GM23338 (cell line): ENCODE results near the gene CCDC186. TPM values are rescaled to one million over a fixed set of nuclear protein-coding genes. Genes with fewer than 3 reads are reported as not detected.

Experiments
- ATAC-seq: fragments of 200-7000 bp; cut with Tn5 transposase; 3 replicates; pipeline ENCODE4 v1.9.1; 2020
- DNase-seq: peaks from one replicate; pipeline ENCODE4 v3.0.0-alpha.2; 2015; ENCODE audit warnings: low spot score
- H2AFZ ChIP-seq: fragments of 200-600 bp; sonication (generic); 2 replicates; pipeline ENCODE4 v1.8.0; 2016; ENCODE audit warnings: antibody characterized with exemption, mild to moderate bottlenecking, moderate library complexity
- H3F3A ChIP-seq: fragments of 200-600 bp; sonication (generic); replicated peaks from 2 replicates; pipeline ENCODE4 v1.8.0; 2017; ENCODE audit warnings: antibody characterized with exemption, mixed run types, low read depth
- H3K27ac ChIP-seq: fragments of 200-600 bp; sonication (generic); 2 replicates; pipeline ENCODE4 v1.6.1; 2016; ENCODE audit warnings: low read depth
- H3K27me3 ChIP-seq: fragments of 200-600 bp; sonication (generic); 2 replicates; pipeline ENCODE4 v1.8.0; 2016; ENCODE audit warnings: mild to moderate bottlenecking, mixed run types, moderate library complexity; ENCODE audit not compliant: insufficient read depth
- H3K36me3 ChIP-seq: fragments of 200-600 bp; sonication (generic); 2 replicates; pipeline ENCODE4 v1.8.0; 2016; ENCODE audit warnings: mild to moderate bottlenecking; ENCODE audit not compliant: insufficient read depth
- H3K4me1 ChIP-seq: fragments of 200-600 bp; sonication (generic); 2 replicates; pipeline ENCODE4 v1.8.0; 2016; ENCODE audit warnings: mild to moderate bottlenecking, moderate library complexity; ENCODE audit not compliant: insufficient read depth
- H3K4me2 ChIP-seq: fragments of 200-600 bp; sonication (generic); 2 replicates; pipeline ENCODE4 v1.7.1; 2017; ENCODE audit warnings: mixed run types
- H3K4me3 ChIP-seq: fragments of 200-600 bp; sonication (generic); 2 replicates; pipeline ENCODE4 v1.6.1; 2016; ENCODE audit warnings: mixed run types
- H3K79me2 ChIP-seq: fragments of 200-600 bp; sonication (generic); replicated peaks from 2 replicates; pipeline ENCODE4 v1.8.0; 2017; ENCODE audit warnings: mild to moderate bottlenecking; ENCODE audit not compliant: insufficient read depth
- H3K9me2 ChIP-seq: fragments of 200-600 bp; sonication (generic); 2 replicates; pipeline ENCODE4 v1.8.0; 2017; ENCODE audit not compliant: insufficient read depth
- H4K20me1 ChIP-seq: fragments of 200-600 bp; sonication (generic); replicated peaks from 2 replicates; pipeline ENCODE4 v1.8.0; 2017; ENCODE audit warnings: mild to moderate bottlenecking; ENCODE audit not compliant: insufficient read depth
- H3K27ac Mint-ChIP-seq: 2 replicates; pipeline ENCODE4 v1.8.0; 2020; ENCODE audit warnings: inconsistent platforms, mild to moderate bottlenecking, moderate library complexity, mixed read lengths
- H3K27me3 Mint-ChIP-seq: 3 replicates; pipeline ENCODE4 v1.8.0; 2022; ENCODE audit warnings: low read depth, mild to moderate bottlenecking, moderate library complexity, mixed read lengths, inconsistent platforms; ENCODE audit not compliant: insufficient read depth, poor library complexity
- H3K36me3 Mint-ChIP-seq: 3 replicates; pipeline ENCODE4 v1.8.0; 2021; ENCODE audit warnings: low read depth, mild to moderate bottlenecking, inconsistent platforms, moderate library complexity, mixed read lengths
- H3K4me1 Mint-ChIP-seq: 3 replicates; pipeline ENCODE4 v1.8.0; 2020; ENCODE audit warnings: mild to moderate bottlenecking, inconsistent platforms, mixed read lengths
- H3K4me3 Mint-ChIP-seq: 3 replicates; pipeline ENCODE4 v1.8.0; 2021; ENCODE audit warnings: moderate library complexity, mild to moderate bottlenecking, inconsistent platforms, mixed read lengths
- H3K9me3 Mint-ChIP-seq: 3 replicates; pipeline ENCODE4 v1.8.0; 2020; ENCODE audit warnings: moderate library complexity, mild to moderate bottlenecking, inconsistent platforms, mixed read lengths
- CREB1 ChIP-seq: fragments of 250-450 bp; sonication (Bioruptor Pico); IDR thresholded peaks from 2 replicates; pipeline ENCODE4 v1.5.0; 2020; ENCODE audit warnings: low read depth, mild to moderate bottlenecking, moderate library complexity
- CTCF ChIP-seq, 2 experiments: fragments of 200-600 bp in 1 of 2; sonication (generic) in 1 of 2; conservative IDR thresholded peaks; 2 replicates each; pipeline versions ENCODE4 v1.5.1 to v1.6.1; 2016 to 2017; ENCODE audit warnings: antibody characterized with exemption in 2 of 2, low read depth in 2 of 2, mild to moderate bottlenecking in 2 of 2, moderate library complexity in 1 of 2
- ETS1 ChIP-seq: IDR thresholded peaks from 2 replicates; pipeline ENCODE4 v1.6.1; 2016; ENCODE audit warnings: antibody characterized with exemption
- EZH2phosphoT487 ChIP-seq: fragments of 200-600 bp; sonication (generic); IDR thresholded peaks from one replicate; pipeline ENCODE4 v1.8.1; 2018; ENCODE audit warnings: antibody characterized with exemption; ENCODE audit not compliant: unreplicated experiment
- JUNB ChIP-seq: IDR thresholded peaks from one replicate; pipeline ENCODE4 v1.6.1; 2016; ENCODE audit warnings: antibody characterized with exemption; ENCODE audit not compliant: unreplicated experiment
- POLR2AphosphoS5 ChIP-seq: IDR thresholded peaks from 2 replicates; pipeline ENCODE4 v1.6.1; 2016; ENCODE audit warnings: antibody characterized with exemption, low read depth
- REST ChIP-seq: IDR thresholded peaks from one replicate; pipeline ENCODE4 v1.6.1; 2018; ENCODE audit warnings: antibody characterized with exemption; ENCODE audit not compliant: unreplicated experiment
- ZNF114 ChIP-seq: fragments of 250-450 bp; sonication (Bioruptor Pico); IDR thresholded peaks from 2 replicates; pipeline ENCODE4 v1.5.0; 2020; ENCODE audit warnings: mild to moderate bottlenecking, moderate library complexity
- ZNF462 ChIP-seq: fragments of 250-450 bp; sonication (Bioruptor Pico); IDR thresholded peaks from 2 replicates; pipeline ENCODE4 v1.5.0; 2020; ENCODE audit warnings: mild to moderate bottlenecking, moderate library complexity
- polyA plus RNA-seq: library from polyadenylated mRNA; unstranded; fragments of >200 nt; fragmentation: Nextera tagmentation; extraction: Ambion mirVana; gene quantifications from 2 replicates; pipeline ENCODE4 v1.2.1, GENCODE V29; 2016
- total RNA-seq: library from RNA; depleted of rRNA; stranded (reverse); fragments of >200 nt; shearing (Covaris generic); gene quantifications from 2 replicates; pipeline ENCODE4 v1.2.3, GENCODE V29; 2014

Gene CCDC186
- total and polyA plus RNA-seq, 2 experiments from 2014 or later, result 24.2 to 50.7 TPM

GRCh38 chr10:114163062-114163461 is 10.9 kb downstream of the CCDC186 start:
- no peaks in the 10 kb centered on the region for H3K9me2 ChIP-seq
- no peak overlapping the region for H2AFZ ChIP-seq
- peaks cover 26% of the 10 kb centered on the region for H3K4me1 ChIP-seq
- no peak overlapping the region; the same call in 1 of the 2 replicates for H3K27ac ChIP-seq
- Mint-ChIP-seq H3K4me1 (peaks cover 34% of the 10 kb centered on the region), H3K4me3 (no peak overlapping the region), H3K27me3 (peaks cover 3% of the 10 kb centered on the region), H3K36me3 (peaks cover 11% of the 10 kb centered on the region), H3K27ac (peak overlapping the region; percentile 25), H3K9me3 (peaks cover 3% of the 10 kb centered on the region; the same call in 1 of the 3 replicates)
- no peaks in the 10 kb centered on the region for H3K27me3 ChIP-seq
- ATAC-seq, result no peak
- no peak for DNase-seq
- H3K36me3 ChIP-seq, result no peaks in the 10 kb centered on the region
- TF ChIP-seq JUNB, result no peak
- no peak for TF ChIP-seq EZH2phosphoT487
- TF ChIP-seq ZNF462 (CRISPR knock-in tag), result no peak
- no peak for TF ChIP-seq POLR2AphosphoS5
- no peak overlapping the region for H3K4me2 ChIP-seq
- H4K20me1 ChIP-seq, result no peaks in the 10 kb centered on the region
- peaks cover 76% of the 10 kb centered on the region for H3K79me2 ChIP-seq
- no peaks in the 10 kb centered on the region for H3F3A ChIP-seq
- H3K4me3 ChIP-seq, result no peak overlapping the region

GRCh38 chr10:114157912-114158311 is 16.1 kb downstream of the CCDC186 start:
- peaks cover 15% of the 10 kb centered on the region; the same call in 2 of the 3 replicates for H3K36me3 Mint-ChIP-seq
- no peaks in the 10 kb centered on the region for H4K20me1 ChIP-seq
- TF ChIP-seq ZNF114, result no peak
- no peak for TF ChIP-seq ETS1
- no peak for TF ChIP-seq CREB1 (CRISPR knock-in tag)
- no peak for TF ChIP-seq REST
- TF ChIP-seq CTCF (conservative IDR thresholded peaks at IDR 0.05; ENCODE audit: low read depth in 2 of 2), result peak in 1 of 2 experiments; percentile 34; a peak in 1 of 4 replicates

More at GRCh38 chr10:114157912-114158311, 16.1 kb downstream of the CCDC186 start:
- Histone ChIP-seq H3K4me3 (no peak overlapping the region), H3K9me2 (no peaks in the 10 kb centered on the region), H3F3A (no peaks in the 10 kb centered on the region), H3K27me3 (no peaks in the 10 kb centered on the region), H3K79me2 (peaks cover 49% of the 10 kb centered on the region), H2AFZ (no peak overlapping the region), H3K27ac (no peak overlapping the region), H3K4me2 (no peak overlapping the region), H3K4me1 (no peaks in the 10 kb centered on the region), H3K36me3 (no peaks in the 10 kb centered on the region)
- DNase-seq, result peak; percentile 11
- Mint-ChIP-seq H3K27ac (no peak overlapping the region; the same call in 1 of the 2 replicates), H3K9me3 (no peaks in the 10 kb centered on the region; the same call in 2 of the 3 replicates), H3K27me3 (no peaks in the 10 kb centered on the region), H3K4me3 (no peak overlapping the region), H3K4me1 (peaks cover 3% of the 10 kb centered on the region; the same call in 1 of the 3 replicates)
- ATAC-seq, result no peak; the same call in 1 of the 3 replicates
